Activated CD4-positive, alpha-beta T cell treated with anti-CD3 and anti-CD28 coated beads, Interleukin-2, Interleukin-6, amounts not matched to agents 100 ng/mL and 50 ng/mL, durations not matched to agents 16 hours and 8 hours (primary cell): ENCODE results near the gene AMIGO2.
"Not testable (repeated sequence)": the region's sequence is repeated elsewhere in the genome, so short reads cannot be mapped to it uniquely, and the experiment has no call there.

Source experiments
- DNase-seq: peaks from one replicate; pipeline ENCODE4 v3.0.0-alpha.2; 2020

AMIGO2 gene

GRCh38 chr12:47079468-47079980 lies at the start of gene AMIGO2, which contains the start of gene PCED1B:
AMIGO2 (minus strand) TSS chr12:47079959; CDS start chr12:47079002, 957 bp downstream.
PCED1B (plus strand) TSS chr12:47079621; CDS start chr12:47235064, 155,443 bp downstream.
- DNase-seq, result peak; percentile 84

GRCh38 chr12:47126246-47126645 lies 46.5 kb upstream of the AMIGO2 start:
- DNase-seq, result no peak

GRCh38 chr12:47124451-47124850 lies 44.7 kb upstream of the AMIGO2 start:
- DNase-seq, result no peak

GRCh38 chr12:47123730-47124129 lies 44.0 kb upstream of the AMIGO2 start:
- DNase-seq, result no peak

- no peak for DNase-seq
These were observed 42.8 kb upstream of the AMIGO2 start for GRCh38 chr12:47122602-47123001.

- no peak for DNase-seq
These were observed 41.4 kb upstream of the AMIGO2 start for GRCh38 chr12:47121146-47121545.

- no peak for DNase-seq
These were observed 41.0 kb upstream of the AMIGO2 start for GRCh38 chr12:47120736-47121135.

GRCh38 chr12:47117305-47117704 lies 37.5 kb upstream of the AMIGO2 start:
- not testable (repeated sequence) for DNase-seq

GRCh38 chr12:47114481-47114892 lies 34.7 kb upstream of the AMIGO2 start:
- DNase-seq, result no peak

GRCh38 chr12:47112679-47113078 lies 32.9 kb upstream of the AMIGO2 start:
- peak; percentile 8 for DNase-seq

- DNase-seq, result no peak
These were observed 32.1 kb upstream of the AMIGO2 start for GRCh38 chr12:47111854-47112253.

GRCh38 chr12:47111392-47111778 lies 31.6 kb upstream of the AMIGO2 start:
- DNase-seq, result peak; percentile 66

GRCh38 chr12:47110718-47111391 lies 31.1 kb upstream of the AMIGO2 start:
- peak; percentile 21 for DNase-seq

- DNase-seq, result no peak
These were observed 30.3 kb upstream of the AMIGO2 start for GRCh38 chr12:47110011-47110541.

- DNase-seq, result no peak
These were observed 28.2 kb upstream of the AMIGO2 start for GRCh38 chr12:47107926-47108325.

GRCh38 chr12:47107446-47107845 lies 27.7 kb upstream of the AMIGO2 start:
- DNase-seq, result no peak

- DNase-seq, result no peak
These were observed 26.3 kb upstream of the AMIGO2 start for GRCh38 chr12:47105914-47106674.

GRCh38 chr12:47102845-47103651 lies 23.3 kb upstream of the AMIGO2 start:
- no peak for DNase-seq

GRCh38 chr12:47102406-47102805 lies 22.6 kb upstream of the AMIGO2 start:
- DNase-seq, result no peak

GRCh38 chr12:47100160-47100559 lies 20.4 kb upstream of the AMIGO2 start:
- no peak for DNase-seq

- DNase-seq, result no peak
These were observed 19.9 kb upstream of the AMIGO2 start for GRCh38 chr12:47099610-47100009.

GRCh38 chr12:47098099-47098498 lies 18.3 kb upstream of the AMIGO2 start:
- no peak for DNase-seq
